Endometrium (tissue), 2 donors: ENCODE results near the gene HMGCS2.
"Not testable (repeated sequence)": the region's sequence is repeated elsewhere in the genome, so short reads cannot be mapped to it uniquely, and the experiment has no call there.

Experiments
- FAIRE-seq: peaks from 2 replicates; lab custom pipeline; 2012; peaks lifted over from hg19 to GRCh38; lab: Jason Lieb, UNC
- donor health status: control.
- donor health status: control.

Gene HMGCS2

DNA sequence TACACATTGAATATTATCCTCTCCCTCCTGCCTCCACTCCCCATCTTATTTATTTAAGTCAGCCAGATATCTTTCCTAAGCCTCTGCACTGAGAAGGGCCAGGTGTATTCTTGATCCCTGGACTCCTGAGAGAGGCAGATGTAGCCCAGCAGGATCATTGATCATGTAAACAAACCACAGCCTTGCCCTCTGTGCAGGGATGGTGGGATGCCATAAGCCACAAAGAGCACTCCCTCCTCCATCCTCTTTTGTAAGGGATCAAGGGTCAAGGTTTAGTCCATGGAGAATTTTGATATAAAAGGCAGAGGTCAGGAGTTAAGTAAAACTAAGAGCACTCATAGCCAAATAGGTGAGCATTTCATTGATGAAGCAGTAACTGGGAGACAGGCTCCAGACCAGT is 39.7 kb downstream of the HMGCS2 start:
- no peak for FAIRE-seq

DNA sequence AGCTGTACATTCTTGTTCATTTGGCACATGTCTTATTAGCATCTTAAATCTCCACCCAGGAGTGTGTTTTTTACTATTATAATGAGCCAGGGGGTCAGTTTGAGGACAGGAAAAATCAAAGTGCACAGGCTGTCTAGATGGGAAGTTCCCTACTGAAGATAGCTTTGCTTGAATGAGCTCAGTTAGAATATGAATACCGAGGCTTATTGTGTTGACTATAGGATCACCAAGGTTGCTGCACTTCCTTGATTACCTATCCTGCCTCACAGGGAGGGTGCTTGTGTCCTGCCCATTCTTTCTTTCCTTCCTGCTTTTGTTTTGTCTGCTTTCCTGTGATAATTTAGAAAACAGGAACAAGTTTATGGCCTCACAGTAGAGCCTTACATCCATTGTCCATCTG is 40.7 kb downstream of the HMGCS2 start:
- no peak for FAIRE-seq

DNA sequence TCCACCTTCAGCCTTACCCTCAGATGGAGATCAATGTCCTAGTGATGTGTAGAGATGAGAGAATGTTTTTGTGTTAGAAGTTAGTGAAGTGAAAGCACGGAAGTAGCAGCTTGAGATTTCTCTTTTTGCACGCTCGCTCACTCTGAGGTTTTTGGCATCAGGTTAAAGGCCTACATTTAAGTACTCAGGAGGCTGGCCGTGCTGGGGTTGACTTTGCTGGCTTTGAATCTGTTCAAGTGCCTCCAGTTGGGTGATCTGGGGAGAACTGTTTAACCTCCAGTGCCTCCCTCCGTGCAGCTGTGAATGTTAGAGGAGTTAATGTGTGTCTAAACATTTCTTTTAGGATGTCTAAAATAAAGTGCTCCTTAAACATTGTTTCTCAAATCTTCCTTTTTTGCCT is 43.1 kb downstream of the HMGCS2 start:
- no peak for FAIRE-seq

DNA sequence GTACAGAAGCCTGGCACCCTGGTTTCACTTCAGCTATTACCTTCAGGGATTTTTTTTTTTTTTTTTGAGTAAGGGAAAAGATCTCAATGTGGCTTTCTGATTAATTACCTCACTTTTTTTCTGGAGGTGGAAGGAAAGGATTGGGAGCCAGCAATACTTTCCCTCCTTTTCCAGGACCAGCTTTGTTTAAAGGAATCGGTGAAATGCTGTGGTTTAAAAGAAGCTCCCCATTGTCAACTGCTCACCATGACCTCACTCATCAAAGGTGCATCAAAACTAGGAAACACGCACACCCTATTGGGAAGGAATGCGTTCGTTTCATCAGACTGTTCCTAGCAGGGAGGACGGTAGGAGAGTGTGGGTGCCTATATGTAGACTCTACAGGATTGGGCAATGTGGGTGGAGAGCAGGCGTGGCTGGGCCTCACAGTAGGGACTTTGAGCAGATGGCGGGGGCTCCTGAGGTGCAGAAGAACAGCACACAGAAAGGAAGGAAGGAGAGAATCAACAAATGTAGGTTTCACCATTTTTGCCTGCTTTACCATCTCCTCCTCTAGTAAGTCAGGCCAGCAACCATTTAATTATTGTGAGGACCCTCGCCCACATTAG is 44.0 kb downstream of the HMGCS2 start:
- no peak for FAIRE-seq

DNA sequence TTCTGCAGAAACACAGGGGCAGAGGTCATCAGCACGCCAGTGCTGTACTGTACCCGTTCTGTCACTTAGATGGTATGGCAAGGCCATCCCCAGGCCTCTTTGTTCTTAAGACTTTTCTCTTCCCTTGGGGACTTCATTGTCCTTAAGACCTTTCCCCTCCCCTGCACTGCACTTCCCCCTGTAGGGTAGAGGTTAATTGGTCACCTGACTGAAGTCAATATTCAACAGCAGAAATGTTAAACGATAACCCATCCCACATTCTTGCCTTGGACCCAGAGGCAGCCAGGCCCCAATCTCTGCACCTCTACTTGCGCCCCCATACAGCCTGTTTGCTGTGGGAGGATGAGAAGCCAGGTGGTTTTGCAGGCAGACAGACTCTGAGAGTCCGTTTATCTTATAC is 46.8 kb downstream of the HMGCS2 start:
- no peak for FAIRE-seq

DNA sequence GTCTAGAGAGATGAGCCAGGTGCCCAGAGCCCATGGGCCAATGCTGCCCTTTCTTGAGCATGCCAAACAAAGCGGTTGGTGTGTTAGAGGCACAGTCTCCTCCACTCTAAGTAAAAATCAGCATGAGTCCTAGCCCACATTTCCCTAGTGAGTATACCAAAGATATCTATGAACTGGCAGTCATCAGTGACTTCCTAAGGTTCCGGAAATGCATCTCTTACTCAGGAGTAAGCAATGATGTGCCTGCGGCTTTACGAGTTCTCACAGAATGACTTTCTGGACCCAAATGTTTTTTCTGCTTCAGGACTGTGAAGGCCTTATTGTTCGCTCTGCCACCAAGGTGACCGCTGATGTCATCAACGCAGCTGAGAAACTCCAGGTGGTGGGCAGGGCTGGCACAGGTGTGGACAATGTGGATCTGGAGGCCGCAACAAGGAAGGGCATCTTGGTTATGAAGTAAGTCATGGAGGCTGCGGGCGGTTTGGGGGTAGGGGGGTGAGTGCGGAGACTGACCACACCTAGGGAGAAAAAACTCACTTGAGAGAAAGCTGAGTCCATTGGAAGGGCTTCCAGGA is 47.8 kb downstream of the HMGCS2 start:
- no peak for FAIRE-seq

DNA sequence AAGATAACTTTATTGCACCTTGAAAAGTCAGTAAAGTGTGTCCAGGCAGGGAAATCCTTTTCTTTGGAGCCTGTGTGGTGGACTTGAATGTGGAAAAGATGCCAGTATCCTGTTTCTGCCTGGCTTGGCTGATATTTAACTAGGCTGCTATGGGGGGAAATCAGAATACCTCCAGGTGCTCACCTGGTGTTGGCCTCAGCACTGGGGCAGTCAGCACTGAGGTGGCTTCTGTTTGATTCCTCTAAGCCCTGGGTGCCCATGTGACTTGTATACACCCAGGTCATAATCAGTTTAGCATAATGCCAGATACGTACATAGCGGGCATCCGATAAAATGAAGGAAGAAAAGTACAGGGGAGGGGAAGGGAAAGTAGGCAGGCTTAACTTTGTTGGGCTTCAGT is 49.7 kb downstream of the HMGCS2 start:
- FAIRE-seq = no peak

DNA sequence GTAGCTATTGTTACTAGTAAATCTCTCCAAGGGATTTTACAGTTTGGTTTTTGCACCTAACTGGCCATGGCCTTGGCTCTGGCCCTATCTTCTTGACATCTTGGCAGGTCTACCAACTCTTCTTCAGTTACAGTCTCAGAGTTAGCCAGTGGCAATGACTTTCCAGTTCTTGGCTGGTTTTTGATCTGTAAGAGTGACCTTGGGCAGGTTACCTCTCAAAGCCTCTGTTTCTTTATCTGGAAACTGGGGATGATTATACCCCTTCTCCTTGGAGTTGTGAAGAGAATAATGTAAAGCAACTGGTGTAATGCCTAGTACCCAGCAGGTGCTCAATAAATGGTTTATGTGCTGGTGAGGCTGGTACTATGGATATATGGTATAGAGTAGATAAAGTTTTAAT is 50.3 kb downstream of the HMGCS2 start:
- no peak for FAIRE-seq

DNA sequence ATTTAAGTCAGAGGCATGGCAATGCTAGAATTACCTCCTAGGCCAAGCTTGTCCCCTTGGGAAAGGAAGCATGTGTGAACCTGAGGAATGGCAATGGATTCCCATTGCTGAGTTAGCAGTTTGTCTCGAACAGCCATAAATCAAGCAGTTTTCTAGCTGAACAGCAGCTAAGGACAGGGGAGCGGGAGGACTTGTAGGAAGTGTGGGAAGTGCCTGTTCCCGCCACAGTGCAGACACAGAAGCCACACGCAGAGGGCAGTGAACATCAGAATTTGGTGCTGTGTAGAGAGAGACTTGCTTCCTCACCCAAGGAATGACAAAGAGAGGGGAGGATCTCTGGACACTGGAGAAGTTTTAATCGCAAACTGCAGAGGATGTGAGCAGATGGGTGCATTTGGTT is 53.2 kb downstream of the HMGCS2 start:
- no peak for FAIRE-seq

DNA sequence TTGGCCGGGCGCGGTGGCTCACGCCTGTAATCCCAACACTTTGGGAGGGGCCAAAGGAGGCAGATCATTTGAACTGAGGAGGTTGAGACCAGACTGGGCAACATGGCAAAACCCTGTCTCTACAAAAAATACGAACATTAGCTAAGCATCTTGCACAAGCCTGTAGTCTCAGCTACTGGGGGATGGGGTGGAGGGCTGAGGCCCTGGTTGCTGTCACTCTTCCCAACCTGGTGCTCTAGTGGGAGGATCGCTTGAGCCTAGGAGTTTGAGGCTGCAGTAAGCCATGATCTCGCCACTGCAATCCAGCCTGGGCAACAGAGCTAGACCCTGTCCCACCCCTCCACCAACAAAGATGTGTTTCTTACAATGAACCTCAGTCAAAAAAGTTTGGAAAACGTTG is 54.1 kb downstream of the HMGCS2 start:
- no peak for FAIRE-seq

DNA sequence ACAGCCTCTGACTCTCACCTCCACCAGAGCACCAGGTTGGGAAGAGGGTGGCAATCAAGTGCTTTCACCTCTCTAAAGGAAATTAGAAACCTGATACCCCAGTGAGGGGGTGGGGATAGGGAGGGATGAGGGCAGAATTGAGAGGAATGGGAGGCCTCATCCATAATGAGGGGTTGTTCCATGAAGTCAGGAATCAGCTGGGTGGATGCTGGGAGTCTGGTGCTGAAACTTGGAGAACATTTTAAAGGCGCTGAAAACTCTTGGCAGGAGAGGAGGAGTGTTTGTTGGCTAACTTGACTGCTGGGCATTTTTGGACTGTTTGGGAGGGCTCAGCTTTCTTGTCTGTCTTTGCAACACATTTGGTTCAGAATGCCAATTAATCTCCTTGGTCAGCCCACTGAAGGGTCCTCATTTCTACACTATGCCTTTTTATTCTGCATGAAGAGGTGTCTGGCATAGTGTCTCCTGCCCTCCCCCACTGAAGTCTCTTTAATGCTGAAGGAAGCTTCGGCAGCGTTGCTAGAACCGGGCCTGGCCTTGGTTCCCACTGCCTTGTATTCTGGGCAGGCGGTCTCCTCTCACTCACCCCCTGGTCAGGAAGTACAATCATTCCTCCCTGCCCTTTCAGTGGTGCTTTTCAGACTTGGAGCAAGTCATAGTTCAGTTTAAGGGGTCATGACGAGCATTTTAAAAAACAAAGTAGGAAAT is 54.8 kb downstream of the HMGCS2 start:
- FAIRE-seq = no peak

DNA sequence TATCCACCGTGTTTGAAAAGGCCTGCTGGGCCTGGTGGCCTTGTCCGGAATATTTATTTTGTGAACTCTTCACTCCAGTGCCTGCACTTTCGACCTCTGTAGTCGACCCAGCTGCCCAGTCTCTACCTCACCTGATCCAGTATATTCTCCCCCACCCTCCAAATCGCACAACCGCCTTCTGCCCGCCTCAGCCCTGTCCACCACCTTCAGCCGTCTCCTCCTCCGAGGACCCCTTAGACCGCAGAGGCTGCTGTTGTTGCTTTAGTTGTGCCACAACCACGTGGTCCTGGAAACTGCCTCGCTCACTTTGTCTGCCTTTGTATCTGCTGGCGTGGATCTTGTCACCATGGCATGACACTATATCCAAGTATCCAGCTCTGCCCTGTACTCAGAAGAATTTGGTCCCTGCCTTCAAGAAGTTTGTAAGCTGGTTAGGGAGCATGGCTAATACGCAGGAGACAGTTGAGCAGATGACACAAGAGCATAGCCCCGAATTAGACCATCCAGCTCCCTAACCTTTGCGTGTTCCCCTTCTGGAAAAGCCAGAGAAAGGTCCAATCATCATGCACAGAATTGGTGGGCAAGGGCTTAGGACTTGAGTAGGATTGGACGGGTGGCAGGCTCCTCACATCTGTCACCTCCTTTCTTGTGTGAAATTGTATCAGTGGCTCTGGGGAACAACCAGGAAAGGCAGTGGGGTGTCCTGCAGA is 55.5 kb downstream of the HMGCS2 start:
- FAIRE-seq = no peak

DNA sequence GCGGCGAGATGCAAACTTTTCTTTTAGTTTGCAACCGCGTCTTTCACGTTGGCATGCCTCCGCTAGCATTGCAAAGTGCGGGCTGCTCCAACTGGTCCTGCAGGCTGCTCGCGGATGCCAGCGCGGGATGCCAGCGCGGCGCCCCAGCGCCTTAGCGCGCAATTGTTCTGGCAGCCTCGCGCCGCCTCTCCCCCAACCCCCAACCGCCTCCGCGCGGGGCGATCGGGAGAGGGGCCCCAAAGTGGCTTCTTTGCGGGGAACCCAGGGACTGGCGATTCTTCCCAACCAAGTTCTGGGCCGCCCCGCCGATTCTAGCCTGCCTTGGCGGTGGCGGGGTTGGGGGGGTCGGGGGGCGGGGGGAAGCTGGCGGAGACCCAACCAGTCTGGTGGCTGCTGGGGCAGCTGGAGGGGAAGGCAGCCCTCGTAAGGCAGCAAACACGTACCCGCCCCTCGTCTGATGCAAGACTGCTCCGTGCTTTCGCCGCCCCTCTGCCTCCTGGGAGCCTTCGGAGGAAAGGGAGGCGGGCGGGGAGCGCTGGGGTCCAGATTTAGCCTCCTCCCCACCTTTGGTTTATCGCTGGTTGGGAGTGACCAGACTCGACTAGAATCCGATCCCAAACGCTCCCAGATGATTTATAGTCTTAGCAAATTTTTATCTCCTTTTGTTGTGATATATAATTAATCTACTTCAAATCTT is 56.2 kb downstream of the HMGCS2 start:
- FAIRE-seq = no peak

DNA sequence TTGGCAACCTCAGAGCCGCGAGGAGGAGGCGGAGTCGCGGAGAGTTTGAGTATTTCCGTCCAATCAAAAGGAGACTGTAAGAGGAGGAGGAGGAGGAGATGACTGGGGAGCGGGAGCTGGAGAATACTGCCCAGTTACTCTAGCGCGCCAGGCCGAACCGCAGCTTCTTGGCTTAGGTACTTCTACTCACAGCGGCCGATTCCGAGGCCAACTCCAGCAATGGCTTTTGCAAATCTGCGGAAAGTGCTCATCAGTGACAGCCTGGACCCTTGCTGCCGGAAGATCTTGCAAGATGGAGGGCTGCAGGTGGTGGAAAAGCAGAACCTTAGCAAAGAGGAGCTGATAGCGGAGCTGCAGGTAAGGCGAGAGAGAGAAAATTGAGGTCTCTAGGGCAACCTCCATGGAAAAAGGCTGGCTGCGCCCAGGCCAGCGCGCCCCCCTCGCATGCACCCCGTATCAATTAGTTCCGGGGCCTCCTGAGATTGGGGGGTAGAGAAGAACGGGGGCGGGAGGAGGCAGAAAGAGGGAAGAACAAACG is 56.8 kb downstream of the HMGCS2 start, which contains the start of gene PHGDH:
Gene PHGDH, plus strand, starts transcription at position 131 of the 538 bp plus-strand sequence. Its CDS starts 89 bp downstream, at position 220.
- FAIRE-seq = no peak

DNA sequence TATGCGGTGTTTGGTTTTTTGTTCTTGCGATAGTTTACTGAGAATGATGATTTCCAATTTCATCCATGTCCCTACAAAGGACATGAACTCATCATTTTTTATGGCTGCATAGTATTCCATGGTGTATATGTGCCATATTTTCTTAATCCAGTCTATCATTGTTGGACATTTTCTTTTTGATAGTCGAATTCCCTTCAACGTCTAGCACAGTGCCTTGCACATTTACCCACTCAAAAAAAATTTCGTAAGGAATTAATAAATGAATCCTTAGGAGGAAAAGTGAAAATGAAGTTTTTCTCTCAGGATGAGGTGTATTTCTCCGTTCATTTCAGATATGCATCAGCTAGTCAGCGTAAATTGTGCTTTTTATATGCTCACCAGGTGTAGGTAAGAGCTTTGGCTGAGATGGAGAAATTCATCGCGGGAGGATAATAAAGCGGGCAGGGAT is 57.3 kb downstream of the HMGCS2 start:
- FAIRE-seq = not testable (repeated sequence)

DNA sequence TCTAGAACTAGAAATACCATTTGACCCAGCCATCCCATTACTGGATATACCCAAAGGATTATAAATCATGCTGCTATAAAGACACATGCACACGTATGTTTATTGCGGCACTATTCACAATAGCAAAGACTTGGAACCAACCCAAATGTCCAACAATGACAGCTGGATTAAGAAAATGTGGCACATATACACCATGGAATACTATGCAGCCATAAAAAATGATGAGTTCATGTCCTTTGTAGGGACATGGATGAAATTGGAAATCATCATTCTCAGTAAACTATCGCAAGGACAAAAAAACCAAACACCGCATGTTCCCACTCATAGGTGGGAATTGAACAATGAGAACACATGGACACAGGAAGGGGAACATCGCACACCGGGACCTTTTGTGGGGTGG is 62.1 kb downstream of the HMGCS2 start:
- FAIRE-seq = not testable (repeated sequence)

DNA sequence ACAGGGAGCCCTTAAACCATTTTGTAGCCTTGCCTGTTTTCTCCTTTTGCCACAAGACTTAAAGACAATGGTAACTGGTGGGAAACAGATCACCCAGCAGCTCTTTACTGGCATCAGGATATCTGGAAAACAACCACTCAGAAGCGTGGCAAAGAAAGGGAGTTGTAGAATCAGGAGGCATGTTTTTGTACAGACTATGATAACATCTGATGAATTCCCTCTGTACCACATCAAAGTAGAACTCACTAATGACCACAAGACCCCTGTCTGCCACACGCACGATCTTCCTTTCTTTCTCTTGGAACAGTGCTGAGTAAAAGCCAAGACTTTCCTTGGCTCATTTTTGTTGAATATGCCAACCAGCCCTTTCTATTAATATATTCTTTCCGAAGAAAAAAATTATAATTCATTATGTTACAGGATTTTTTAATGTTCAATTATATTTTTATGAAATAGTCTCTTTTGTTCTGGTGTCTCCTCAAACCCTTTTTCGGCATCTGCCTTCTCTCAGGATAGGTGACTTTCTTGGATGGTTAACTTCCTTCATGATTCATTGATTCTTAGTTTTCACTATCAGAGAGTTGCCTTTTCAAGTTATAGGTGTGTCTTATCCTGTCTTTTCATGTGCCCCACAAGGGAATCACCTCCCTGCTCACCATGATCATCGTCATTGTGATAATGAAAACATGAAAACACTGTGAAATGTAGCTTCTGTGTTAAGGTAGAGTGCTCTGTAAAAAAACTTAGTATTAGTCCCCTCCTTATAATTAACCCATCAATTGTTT is 64.8 kb downstream of the HMGCS2 start:
- FAIRE-seq = no peak

DNA sequence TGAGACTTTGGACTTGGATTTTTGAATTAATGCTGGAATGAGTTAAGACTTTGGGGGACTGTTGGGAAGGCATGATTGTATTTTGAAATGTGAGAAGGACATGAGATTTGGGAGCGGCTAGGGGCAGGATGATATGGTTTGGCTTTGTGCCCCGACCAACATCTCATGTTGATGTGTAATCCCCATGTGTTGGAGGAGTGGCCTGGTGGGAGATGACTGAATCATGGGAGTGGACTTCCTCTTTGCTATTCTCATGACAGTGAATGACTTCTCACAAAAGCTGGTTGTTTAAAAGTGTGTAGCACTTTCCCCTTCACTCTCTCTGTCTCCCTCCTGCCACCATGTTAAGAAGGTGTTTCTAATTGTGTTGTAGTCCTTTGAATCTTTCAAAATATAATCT is 66.3 kb downstream of the HMGCS2 start:
- no peak for FAIRE-seq

DNA sequence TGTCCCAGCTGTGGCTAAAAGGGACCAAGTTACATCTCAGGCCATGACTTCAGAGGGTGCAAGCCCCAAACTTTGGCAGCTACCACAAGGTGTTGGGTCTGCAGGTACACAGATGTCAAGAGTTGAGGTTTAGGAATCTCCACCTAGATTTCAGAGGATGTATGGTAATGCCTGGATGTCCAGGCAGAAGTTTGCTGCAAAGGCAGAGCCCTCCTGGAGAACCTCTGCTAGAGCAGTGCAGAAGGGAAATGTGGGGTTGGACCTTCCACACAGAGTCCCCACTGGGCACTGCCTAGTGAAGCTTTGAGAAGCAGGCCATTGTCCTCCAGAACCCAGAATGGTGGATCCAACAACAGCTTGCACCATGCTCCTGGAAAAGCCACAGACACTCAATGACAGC is 67.0 kb downstream of the HMGCS2 start:
- no peak for FAIRE-seq

DNA sequence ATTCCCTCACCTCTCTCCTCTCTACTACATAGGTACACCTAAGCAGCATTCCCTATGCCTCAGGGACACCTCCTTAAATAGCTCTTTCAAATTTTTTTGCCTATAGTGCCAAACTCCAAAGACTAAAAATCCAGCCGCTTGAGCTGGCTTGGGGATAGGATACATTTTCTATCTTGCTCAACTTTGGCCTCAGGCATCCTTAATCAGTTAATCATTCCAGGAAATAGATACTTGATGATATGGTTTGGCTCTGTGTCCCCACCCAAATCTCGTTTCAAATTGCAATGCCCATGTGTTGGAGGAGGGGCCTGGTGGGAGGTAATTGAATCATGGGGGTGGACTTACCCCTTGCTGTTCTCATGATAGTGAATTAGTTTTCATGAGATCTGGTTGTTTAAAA is 68.4 kb downstream of the HMGCS2 start:
- FAIRE-seq = no peak
